HEK293 (cell line): Measurements from ENCODE around the gene CCNK.

ENCODE experiments used
- INSM2 ChIP-seq: fragments of 450-650 bp; formaldehyde crosslinking; IDR thresholded peaks from 2 replicates; pipeline ENCODE4 v1.5.1; 2016; ENCODE audit warnings: missing biosample characterization, missing genetic modification characterization
- REPIN1 ChIP-seq: fragments of 450-650 bp; formaldehyde crosslinking; IDR thresholded peaks from 2 replicates; pipeline ENCODE4 v1.5.1; 2017; ENCODE audit warnings: missing biosample characterization, missing genetic modification characterization, low read depth
- ZFHX2 ChIP-seq: fragments of 450-650 bp; formaldehyde crosslinking; conservative IDR thresholded peaks from 2 replicates; pipeline ENCODE4 v1.5.1; 2016; ENCODE audit warnings: missing biosample characterization, missing genetic modification characterization
- ZNF223 ChIP-seq: fragments of 450-650 bp; formaldehyde crosslinking; IDR thresholded peaks from 2 replicates; pipeline ENCODE4 v1.5.1; 2016; ENCODE audit warnings: missing biosample characterization, missing genetic modification characterization
- ZNF274 ChIP-seq, 2 experiments: fragments of 200-500 bp in 1 of 2; fragments of 450-650 bp in 1 of 2; sonication (Bioruptor generic) in 1 of 2; formaldehyde crosslinking in 1 of 2; IDR thresholded peaks; 2 replicates each; pipeline versions ENCODE4 v1.5.1 to v1.6.1; 2014 to 2016; ENCODE audit warnings: borderline replicate concordance in 1 of 2, inconsistent platforms in 1 of 2, low read length in 1 of 2, missing biosample characterization in 1 of 2, missing genetic modification characterization in 1 of 2
- ZNF311 ChIP-seq: fragments of 450-650 bp; formaldehyde crosslinking; IDR thresholded peaks from 2 replicates; pipeline ENCODE4 v1.5.1; 2017; ENCODE audit warnings: missing biosample characterization, missing genetic modification characterization, borderline replicate concordance
- ZNF423 ChIP-seq: fragments of 450-650 bp; formaldehyde crosslinking; IDR thresholded peaks from 2 replicates; pipeline ENCODE4 v1.5.1; 2016; ENCODE audit warnings: missing biosample characterization, missing genetic modification characterization
- ZNF501 ChIP-seq: fragments of 450-650 bp; formaldehyde crosslinking; IDR thresholded peaks from 2 replicates; pipeline ENCODE4 v1.5.1; 2016; ENCODE audit warnings: missing biosample characterization, missing genetic modification characterization
- ZNF707 ChIP-seq: fragments of 450-650 bp; formaldehyde crosslinking; IDR thresholded peaks from 2 replicates; pipeline ENCODE4 v1.5.1; 2016; ENCODE audit warnings: missing biosample characterization, missing genetic modification characterization
- TF ChIP-seq, protein P1 (sequence below): fragments of 450-650 bp; formaldehyde crosslinking; IDR thresholded peaks from 2 replicates; pipeline ENCODE4 v1.5.1; 2016; ENCODE audit warnings: missing biosample characterization, missing genetic modification characterization
- TF ChIP-seq, protein P2 (sequence below): fragments of 450-650 bp; formaldehyde crosslinking; IDR thresholded peaks from 2 replicates; pipeline ENCODE4 v1.5.1; 2016; ENCODE audit warnings: missing biosample characterization, missing genetic modification characterization, borderline replicate concordance
- TF ChIP-seq, protein P3 (sequence below): fragments of 450-650 bp; formaldehyde crosslinking; IDR thresholded peaks from 2 replicates; pipeline ENCODE4 v1.5.1; 2017; ENCODE audit warnings: missing biosample characterization, missing genetic modification characterization

GRCh38 chr14:99538733-99539132, 57.5 kb downstream of the CCNK start:
- TF ChIP-seq, protein P1, sequence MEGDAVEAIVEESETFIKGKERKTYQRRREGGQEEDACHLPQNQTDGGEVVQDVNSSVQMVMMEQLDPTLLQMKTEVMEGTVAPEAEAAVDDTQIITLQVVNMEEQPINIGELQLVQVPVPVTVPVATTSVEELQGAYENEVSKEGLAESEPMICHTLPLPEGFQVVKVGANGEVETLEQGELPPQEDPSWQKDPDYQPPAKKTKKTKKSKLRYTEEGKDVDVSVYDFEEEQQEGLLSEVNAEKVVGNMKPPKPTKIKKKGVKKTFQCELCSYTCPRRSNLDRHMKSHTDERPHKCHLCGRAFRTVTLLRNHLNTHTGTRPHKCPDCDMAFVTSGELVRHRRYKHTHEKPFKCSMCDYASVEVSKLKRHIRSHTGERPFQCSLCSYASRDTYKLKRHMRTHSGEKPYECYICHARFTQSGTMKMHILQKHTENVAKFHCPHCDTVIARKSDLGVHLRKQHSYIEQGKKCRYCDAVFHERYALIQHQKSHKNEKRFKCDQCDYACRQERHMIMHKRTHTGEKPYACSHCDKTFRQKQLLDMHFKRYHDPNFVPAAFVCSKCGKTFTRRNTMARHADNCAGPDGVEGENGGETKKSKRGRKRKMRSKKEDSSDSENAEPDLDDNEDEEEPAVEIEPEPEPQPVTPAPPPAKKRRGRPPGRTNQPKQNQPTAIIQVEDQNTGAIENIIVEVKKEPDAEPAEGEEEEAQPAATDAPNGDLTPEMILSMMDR (tag by site-specific recombination) = no peak
- TF ChIP-seq, protein P2, sequence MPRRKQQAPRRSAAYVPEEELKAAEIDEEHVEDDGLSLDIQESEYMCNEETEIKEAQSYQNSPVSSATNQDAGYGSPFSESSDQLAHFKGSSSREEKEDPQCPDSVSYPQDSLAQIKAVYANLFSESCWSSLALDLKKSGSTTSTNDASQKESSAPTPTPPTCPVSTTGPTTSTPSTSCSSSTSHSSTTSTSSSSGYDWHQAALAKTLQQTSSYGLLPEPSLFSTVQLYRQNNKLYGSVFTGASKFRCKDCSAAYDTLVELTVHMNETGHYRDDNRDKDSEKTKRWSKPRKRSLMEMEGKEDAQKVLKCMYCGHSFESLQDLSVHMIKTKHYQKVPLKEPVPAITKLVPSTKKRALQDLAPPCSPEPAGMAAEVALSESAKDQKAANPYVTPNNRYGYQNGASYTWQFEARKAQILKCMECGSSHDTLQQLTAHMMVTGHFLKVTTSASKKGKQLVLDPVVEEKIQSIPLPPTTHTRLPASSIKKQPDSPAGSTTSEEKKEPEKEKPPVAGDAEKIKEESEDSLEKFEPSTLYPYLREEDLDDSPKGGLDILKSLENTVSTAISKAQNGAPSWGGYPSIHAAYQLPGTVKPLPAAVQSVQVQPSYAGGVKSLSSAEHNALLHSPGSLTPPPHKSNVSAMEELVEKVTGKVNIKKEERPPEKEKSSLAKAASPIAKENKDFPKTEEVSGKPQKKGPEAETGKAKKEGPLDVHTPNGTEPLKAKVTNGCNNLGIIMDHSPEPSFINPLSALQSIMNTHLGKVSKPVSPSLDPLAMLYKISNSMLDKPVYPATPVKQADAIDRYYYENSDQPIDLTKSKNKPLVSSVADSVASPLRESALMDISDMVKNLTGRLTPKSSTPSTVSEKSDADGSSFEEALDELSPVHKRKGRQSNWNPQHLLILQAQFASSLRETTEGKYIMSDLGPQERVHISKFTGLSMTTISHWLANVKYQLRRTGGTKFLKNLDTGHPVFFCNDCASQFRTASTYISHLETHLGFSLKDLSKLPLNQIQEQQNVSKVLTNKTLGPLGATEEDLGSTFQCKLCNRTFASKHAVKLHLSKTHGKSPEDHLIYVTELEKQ (tag by site-specific recombination) = no peak
- no peak; the same call in 1 of the 2 replicates for TF ChIP-seq ZFHX2 (tag by site-specific recombination)
- no peak for TF ChIP-seq ZNF274 (IDR thresholded peaks at IDR 0.05; ENCODE audit: low read length)
- TF ChIP-seq ZNF274 (tag by site-specific recombination; IDR thresholded peaks at IDR 0.05; ENCODE audit: borderline replicate concordance) = no peak
- no peak for TF ChIP-seq ZNF311 (tag by site-specific recombination)
- TF ChIP-seq ZNF223 = no peak
- TF ChIP-seq, protein P3, sequence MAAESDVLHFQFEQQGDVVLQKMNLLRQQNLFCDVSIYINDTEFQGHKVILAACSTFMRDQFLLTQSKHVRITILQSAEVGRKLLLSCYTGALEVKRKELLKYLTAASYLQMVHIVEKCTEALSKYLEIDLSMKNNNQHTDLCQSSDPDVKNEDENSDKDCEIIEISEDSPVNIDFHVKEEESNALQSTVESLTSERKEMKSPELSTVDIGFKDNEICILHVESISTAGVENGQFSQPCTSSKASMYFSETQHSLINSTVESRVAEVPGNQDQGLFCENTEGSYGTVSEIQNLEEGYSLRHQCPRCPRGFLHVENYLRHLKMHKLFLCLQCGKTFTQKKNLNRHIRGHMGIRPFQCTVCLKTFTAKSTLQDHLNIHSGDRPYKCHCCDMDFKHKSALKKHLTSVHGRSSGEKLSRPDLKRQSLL (tag by site-specific recombination) = no peak
- TF ChIP-seq INSM2 (tag by site-specific recombination) = no peak
- TF ChIP-seq ZNF707 (tag by site-specific recombination) = no peak
- TF ChIP-seq REPIN1 = no peak
- no peak for TF ChIP-seq ZNF501
- no peak for TF ChIP-seq ZNF423
